HepG2 (cell line): Measurements from ENCODE around the gene CDC42EP3. TPM values are rescaled to one million over a fixed set of nuclear protein-coding genes. Genes with fewer than 3 reads are reported as not detected.

ENCODE experiments used
- ATAC-seq: fragments of 200-7000 bp; cut with Tn5 transposase; 3 replicates; pipeline ENCODE4 v1.9.1; 2020; ENCODE audit warnings: mild to moderate bottlenecking, moderate library complexity
- BruUV-seq: library from RNA; stranded (reverse); fragments of 400-500 nt; replicated peaks from 2 replicates; lab custom pipeline; 2021; lab: Mats Ljungman, UMichigan
- CTCF ChIA-PET: fragments of 300-600 bp; formaldehyde crosslinking; extraction: SDS; loops from one replicate; lab custom pipeline; 2021; ENCODE audit warnings: low total read pairs, inconsistent platforms, low intra/inter-chr PET ratio; lab: Yijun Ruan, JAX
- POLR2A ChIA-PET: fragments of 350-600 bp; sonication (Branson Sonifier 250); formaldehyde crosslinking; loops from one replicate; lab custom pipeline; 2020; ENCODE audit warnings: antibody characterized with exemption, inconsistent platforms; lab: Yijun Ruan, JAX
- DNase-seq: peaks from one replicate; pipeline ENCODE4 v3.0.0-alpha.2; 2015; ENCODE audit warnings: low spot score
- FAIRE-seq: peaks from 3 replicates; lab custom pipeline; 2011; peaks lifted over from hg19 to GRCh38; lab: Jason Lieb, UNC
- H2AFZ ChIP-seq: one replicate; pipeline ENCODE4 v1.6.1; 2011; ENCODE audit warnings: low read length, inconsistent platforms
- H3K27ac ChIP-seq: fragments of 300-600 bp; 3 replicates; pipeline ENCODE4 v1.8.0; 2011; ENCODE audit warnings: mixed run types, mild to moderate bottlenecking, mixed read lengths, low read length, inconsistent platforms; ENCODE audit not compliant: insufficient read depth; ENCODE audit errors: extremely low read length
- H3K27me3 ChIP-seq, 2 experiments: fragments of 200-600 bp in 1 of 2; 2 replicates in 1 of 2; 3 replicates in 1 of 2; pipeline versions ENCODE4 v1.6.0 to v1.8.0; 2011; ENCODE audit warnings: low read length in 2 of 2, mild to moderate bottlenecking in 2 of 2, moderate library complexity in 2 of 2, inconsistent platforms in 1 of 2; ENCODE audit not compliant: insufficient read depth in 2 of 2, control insufficient read depth in 1 of 2
- H3K36me3 ChIP-seq, 2 experiments: fragments of 200-600 bp in 1 of 2; replicated peaks in 1 of 2; 2 replicates in 1 of 2; 3 replicates in 1 of 2; pipeline versions ENCODE4 v1.5.1 to v1.8.0; 2011; ENCODE audit warnings: low read length in 2 of 2, inconsistent platforms in 1 of 2; ENCODE audit not compliant: insufficient read depth in 2 of 2, control insufficient read depth in 1 of 2
- H3K4me1 ChIP-seq: 2 replicates; pipeline ENCODE4 v1.5.1; 2012; ENCODE audit warnings: low read length, inconsistent platforms; ENCODE audit not compliant: insufficient read depth
- H3K4me2 ChIP-seq: 2 replicates; pipeline ENCODE4 v1.6.0; 2011; ENCODE audit warnings: low read depth, low read length, inconsistent platforms
- H3K4me3 ChIP-seq, 3 experiments: fragments of 200-600 bp in 1 of 3; sonication (generic), shearing (Covaris generic) in 1 of 3; replicated peaks in 1 of 3; 2 replicates each; pipeline ENCODE4 v1.5.1; 2011 to 2016; ENCODE audit warnings: low read length in 3 of 3, inconsistent platforms in 2 of 3, low read depth in 2 of 3, mild to moderate bottlenecking in 2 of 3, control low read depth in 1 of 3, mixed read lengths in 1 of 3; ENCODE audit not compliant: insufficient read depth in 1 of 3
- H3K79me2 ChIP-seq: one replicate; pipeline ENCODE4 v1.6.1; 2011; ENCODE audit warnings: low read length, inconsistent platforms; ENCODE audit not compliant: insufficient read depth
- H3K9ac ChIP-seq: 2 replicates; pipeline ENCODE4 v1.6.0; 2011; ENCODE audit warnings: mild to moderate bottlenecking, low read depth, low read length, inconsistent platforms; ENCODE audit not compliant: insufficient read depth
- H3K9me3 ChIP-seq: 2 replicates; pipeline ENCODE4 v1.5.1; 2012; ENCODE audit warnings: mild to moderate bottlenecking, low read length
- H4K20me1 ChIP-seq: 2 replicates; pipeline ENCODE4 v1.6.0; 2011; ENCODE audit warnings: inconsistent platforms, mild to moderate bottlenecking, low read length, moderate library complexity; ENCODE audit not compliant: insufficient read depth
- MTA1 ChIP-seq: sonication (generic); formaldehyde crosslinking; IDR thresholded peaks from 2 replicates; pipeline ENCODE4 v1.4.0; 2020; ENCODE audit warnings: missing genetic modification reagents, mild to moderate bottlenecking, borderline replicate concordance
- SOX6 ChIP-seq, 2 experiments: fragments of 450-650 bp in 1 of 2; sonication (generic) in 1 of 2; formaldehyde crosslinking in 1 of 2; IDR thresholded peaks; 2 replicates each; pipeline versions ENCODE4 v1.4.0 to v1.6.1; 2017 to 2020; ENCODE audit warnings: antibody characterized with exemption in 1 of 2, mild to moderate bottlenecking in 1 of 2, missing genetic modification reagents in 1 of 2
- ZFP1 ChIP-seq: IDR thresholded peaks from 2 replicates; pipeline ENCODE4 v1.6.1; 2016
- ZNF564 ChIP-seq: sonication (generic); formaldehyde crosslinking; IDR thresholded peaks from 2 replicates; pipeline ENCODE4 v1.8.1; 2023; ENCODE audit warnings: mild to moderate bottlenecking, missing genetic modification reagents
- WGBS: methylation state at CpG from one replicate; pipeline ENCODE4 v1.1.6; 2017; ENCODE audit warnings: low lambda C conversion rate; 5-methylcytosine and 5-hydroxymethylcytosine counted together
- in situ Hi-C: cut with HindIII; loops from 2 replicates; pipeline ENCODE4 v1.10.0; 2017; ENCODE audit warnings: low pct_unique_long_range_greater_than_20kb; ENCODE audit not compliant: extremely low pct_ligation_motif_present
- intact Hi-C: fragments of 100-400 bp; cut with micrococcal nuclease; formaldehyde crosslinking; loops from one replicate; pipeline ENCODE4 v1.10.0; 2022; ENCODE audit not compliant: unreplicated experiment
- polyA plus RNA-seq, 8 experiments: library from polyadenylated mRNA; depleted of rRNA in 3 of 8; stranded (reverse) in 7 of 8; unstranded in 1 of 8; fragments of >200 nt; fragmentation: Illumina TruSeq in 4 of 8; extraction: Trizol in 4 of 8; gene quantifications; 2 replicates each; pipeline versions ENCODE4 v1.2.1 to v1.2.3, GENCODE V29; 2011 to 2016; ENCODE audit warnings: low read depth in 4 of 8, missing spikeins in 1 of 8, mixed read lengths in 1 of 8; ENCODE audit not compliant: insufficient read depth in 1 of 8
- total RNA-seq, 5 experiments: library from RNA; depleted of rRNA; stranded (reverse); fragments of >200 nt; fragmentation: Illumina TruSeq; extraction: Trizol; gene quantifications; 2 replicates each; pipeline ENCODE4 v1.2.3, GENCODE V29; 2016; ENCODE audit warnings: low read depth in 1 of 5
- TF ChIP-seq, protein P1 (sequence below): sonication (generic); formaldehyde crosslinking; IDR thresholded peaks from 2 replicates; pipeline ENCODE4 v1.5.0; 2020; ENCODE audit warnings: mild to moderate bottlenecking, missing genetic modification reagents, borderline replicate concordance
- TF ChIP-seq, protein P2 (sequence below): sonication (generic); formaldehyde crosslinking; IDR thresholded peaks from 2 replicates; pipeline ENCODE4 v1.5.1; 2020; ENCODE audit warnings: mild to moderate bottlenecking, missing genetic modification reagents, moderate library complexity

The CDC42EP3 gene
- total and polyA plus RNA-seq, 2 of the 13 experiments (the other 11 are each of a cell fraction or from before 2014, with no cell fraction given): 0.01 TPM; not detected in 1

DNA sequence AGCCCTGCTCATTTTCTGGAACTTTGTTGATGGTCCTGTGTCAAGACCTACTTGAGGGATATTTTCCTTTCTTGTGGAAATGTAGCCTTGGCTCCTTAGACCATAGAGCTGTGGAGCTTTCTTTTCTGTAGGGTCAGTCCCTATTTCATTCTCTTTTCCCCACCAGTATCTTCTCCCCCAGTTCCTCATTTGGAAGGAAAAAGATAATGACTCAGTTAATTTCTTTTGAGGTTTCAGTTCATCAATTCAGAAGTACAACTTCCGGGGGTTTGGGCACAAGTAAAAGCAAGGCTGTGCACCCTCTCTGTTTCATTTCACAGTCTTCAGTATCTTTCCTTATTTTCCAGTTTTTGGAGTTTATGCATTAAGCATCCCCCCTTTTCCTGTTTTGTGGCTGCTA, 70.7 kb downstream of the CDC42EP3 start:
- no peak for ATAC-seq
- no peak overlapping the region for H3K4me2 ChIP-seq
- no peak overlapping the region for H3K27ac ChIP-seq
- no peak for DNase-seq
- no peaks in the 10 kb centered on the region for H3K4me1 ChIP-seq
- ChIA-PET POLR2A (no interaction called here), CTCF (no interaction called here)
- 15% methylated on average over 1 of the region's 1 CpG for WGBS
- no peak for FAIRE-seq
- H2AFZ ChIP-seq: no peak overlapping the region
- intact Hi-C loops (no loop called here), in situ Hi-C loops (no loop called here)
- BruUV-seq: no TSS peak
- TF ChIP-seq ZFP1 (CRISPR knock-in tag): no peak
- TF ChIP-seq ZNF564: no peak
- no peak for TF ChIP-seq SOX6 (IDR thresholded peaks at IDR 0.05)
- TF ChIP-seq SOX6 (CRISPR knock-in tag; IDR thresholded peaks at IDR 0.05): no peak
- TF ChIP-seq, protein P1, sequence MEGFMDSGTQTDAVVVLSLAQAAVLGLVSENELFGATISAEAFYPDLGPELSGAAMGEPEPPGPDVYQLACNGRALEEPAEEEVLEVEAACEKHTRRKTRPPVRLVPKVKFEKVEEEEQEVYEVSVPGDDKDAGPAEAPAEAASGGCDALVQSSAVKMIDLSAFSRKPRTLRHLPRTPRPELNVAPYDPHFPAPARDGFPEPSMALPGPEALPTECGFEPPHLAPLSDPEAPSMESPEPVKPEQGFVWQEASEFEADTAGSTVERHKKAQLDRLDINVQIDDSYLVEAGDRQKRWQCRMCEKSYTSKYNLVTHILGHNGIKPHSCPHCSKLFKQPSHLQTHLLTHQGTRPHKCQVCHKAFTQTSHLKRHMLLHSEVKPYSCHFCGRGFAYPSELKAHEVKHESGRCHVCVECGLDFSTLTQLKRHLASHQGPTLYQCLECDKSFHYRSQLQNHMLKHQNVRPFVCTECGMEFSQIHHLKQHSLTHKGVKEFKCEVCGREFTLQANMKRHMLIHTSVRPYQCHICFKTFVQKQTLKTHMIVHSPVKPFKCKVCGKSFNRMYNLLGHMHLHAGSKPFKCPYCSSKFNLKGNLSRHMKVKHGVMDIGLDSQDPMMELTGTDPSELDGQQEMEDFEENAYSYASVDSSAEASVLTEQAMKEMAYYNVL (CRISPR knock-in tag): no peak
- TF ChIP-seq MTA1: no peak
- TF ChIP-seq, protein P2, sequence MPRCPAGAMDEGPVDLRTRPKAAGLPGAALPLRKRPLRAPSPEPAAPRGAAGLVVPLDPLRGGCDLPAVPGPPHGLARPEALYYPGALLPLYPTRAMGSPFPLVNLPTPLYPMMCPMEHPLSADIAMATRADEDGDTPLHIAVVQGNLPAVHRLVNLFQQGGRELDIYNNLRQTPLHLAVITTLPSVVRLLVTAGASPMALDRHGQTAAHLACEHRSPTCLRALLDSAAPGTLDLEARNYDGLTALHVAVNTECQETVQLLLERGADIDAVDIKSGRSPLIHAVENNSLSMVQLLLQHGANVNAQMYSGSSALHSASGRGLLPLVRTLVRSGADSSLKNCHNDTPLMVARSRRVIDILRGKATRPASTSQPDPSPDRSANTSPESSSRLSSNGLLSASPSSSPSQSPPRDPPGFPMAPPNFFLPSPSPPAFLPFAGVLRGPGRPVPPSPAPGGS (CRISPR knock-in tag): no peak
- no peak overlapping the region for H3K4me3 ChIP-seq
- no peaks in the 10 kb centered on the region for H4K20me1 ChIP-seq
- H3K36me3 ChIP-seq: no peaks in the 10 kb centered on the region
- H3K9me3 ChIP-seq: no peaks in the 10 kb centered on the region
- H3K79me2 ChIP-seq: no peaks in the 10 kb centered on the region
- no peak overlapping the region for H3K9ac ChIP-seq
- H3K27me3 ChIP-seq: no peaks in the 10 kb centered on the region
